Embryonic facial prominence (tissue), 1 donor: ENCODE results near the gene COL2A1.
A peak's percentile ranks its signal among the peaks of the same experiment; 100 is the strongest.
"Not testable (repeated sequence)": the region's sequence is repeated elsewhere in the genome, so short reads cannot be mapped to it uniquely, and the experiment has no call there.

Experiments
- DNase-seq: peaks from one replicate; pipeline ENCODE4 v3.0.0-alpha.2; 2016; ENCODE audit errors: extremely low spot score

COL2A1 gene

DNA sequence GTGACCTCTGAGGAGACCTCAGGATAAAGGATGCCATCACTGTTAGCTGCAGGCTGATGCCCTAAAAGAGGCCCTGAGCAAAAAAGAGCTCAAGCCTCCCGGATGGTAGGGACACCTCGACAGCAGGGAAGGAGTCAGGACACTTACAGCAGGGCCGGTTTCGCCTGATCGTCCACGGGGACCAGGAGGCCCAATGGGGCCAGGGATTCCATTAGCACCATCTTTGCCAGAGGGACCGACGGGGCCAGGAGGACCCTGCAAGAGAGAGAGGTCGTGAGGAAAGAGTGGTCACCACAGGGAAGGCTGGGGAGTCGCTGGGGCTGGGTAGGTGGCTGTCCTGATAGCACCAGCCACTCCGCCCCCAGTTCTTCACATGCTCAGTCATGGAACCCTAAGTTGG, 28.5 kb downstream of the COL2A1 start:
- DNase-seq: no peak

DNA sequence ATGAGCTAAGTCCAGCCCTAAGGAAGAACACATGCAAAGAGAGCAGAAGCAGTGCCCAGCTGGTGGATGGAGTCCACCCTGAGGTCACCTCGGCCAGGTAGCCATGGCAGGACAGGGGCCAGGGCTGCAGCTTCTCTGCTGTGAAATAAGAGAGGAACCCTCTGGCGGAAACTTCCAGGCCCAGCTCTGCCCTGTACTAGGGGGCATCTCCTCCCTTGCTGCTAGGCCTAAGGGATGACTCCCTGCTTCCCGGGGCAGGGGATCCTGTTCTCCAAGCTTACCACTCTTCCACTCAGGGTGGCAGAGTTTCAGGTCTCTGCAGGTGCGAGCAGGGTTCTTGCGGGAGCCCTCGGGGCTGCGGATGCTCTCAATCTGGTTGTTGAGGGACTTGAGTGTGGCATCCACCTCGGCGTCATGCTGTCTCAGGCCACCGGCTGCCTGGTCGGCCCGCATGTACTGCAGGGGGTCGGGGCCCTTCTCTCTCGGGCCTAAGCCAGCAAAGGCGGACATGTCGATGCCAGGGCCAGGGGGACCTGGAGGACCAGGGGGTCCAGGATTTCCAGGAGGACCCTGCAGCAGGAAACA, 29.1 kb downstream of the COL2A1 start:
- no peak for DNase-seq

DNA sequence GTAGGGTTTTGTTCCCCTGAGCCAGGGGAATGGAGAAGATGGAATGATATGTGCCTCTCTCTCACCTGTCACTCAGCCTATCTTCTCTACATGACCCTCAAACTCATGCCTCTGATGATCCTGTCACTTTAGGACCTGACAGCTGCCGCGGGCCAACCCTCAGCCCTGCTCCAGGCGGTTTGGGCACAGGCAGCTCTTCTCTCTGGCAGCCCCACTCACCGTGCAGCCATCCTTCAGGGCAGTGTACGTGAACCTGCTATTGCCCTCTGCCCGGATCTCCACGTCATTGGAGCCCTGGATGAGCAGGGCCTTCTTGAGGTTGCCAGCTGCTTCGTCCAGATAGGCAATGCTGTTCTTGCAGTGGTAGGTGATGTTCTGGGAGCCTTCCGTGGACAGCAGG, 30.4 kb downstream of the COL2A1 start:
- DNase-seq: no peak

DNA sequence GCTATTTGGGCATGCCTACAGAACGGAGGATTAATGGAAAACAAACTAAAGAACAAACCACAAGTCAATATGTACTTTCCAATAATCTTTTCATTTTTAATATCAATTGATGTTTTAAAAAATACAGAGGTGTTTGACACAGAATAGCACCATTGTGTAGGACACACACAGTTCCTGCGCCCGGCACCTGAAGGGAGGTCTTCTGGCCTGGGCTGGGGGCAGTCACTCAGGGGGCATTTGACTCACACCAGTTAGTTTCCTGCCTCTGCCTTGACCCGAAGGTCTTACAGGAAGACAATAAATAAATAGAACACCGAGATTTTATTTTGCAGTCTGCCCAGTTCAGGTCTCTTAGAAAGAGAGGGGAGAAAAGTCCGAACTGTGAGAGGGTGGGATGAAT, 31.4 kb downstream of the COL2A1 start:
- no peak for DNase-seq

DNA sequence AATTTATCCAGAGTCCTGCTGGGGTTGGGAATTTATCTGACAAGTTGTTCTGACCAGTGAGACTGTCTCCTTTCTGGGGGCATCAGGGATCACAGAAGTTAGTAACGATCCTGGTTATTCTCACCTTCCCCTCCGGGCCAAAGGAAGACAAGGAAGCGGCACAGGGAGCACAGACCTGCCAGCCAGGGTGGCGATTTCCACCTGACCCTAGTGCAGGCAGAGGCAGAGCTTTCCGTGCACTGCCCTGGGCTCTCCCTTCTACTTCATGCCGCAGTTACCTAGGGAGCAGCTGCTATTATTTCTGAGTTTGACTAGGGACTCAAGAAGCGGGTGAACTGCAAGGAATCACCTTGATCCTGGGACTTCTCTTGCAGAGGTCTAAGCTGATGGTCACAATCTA, 33.4 kb downstream of the COL2A1 start:
- no peak for DNase-seq

DNA sequence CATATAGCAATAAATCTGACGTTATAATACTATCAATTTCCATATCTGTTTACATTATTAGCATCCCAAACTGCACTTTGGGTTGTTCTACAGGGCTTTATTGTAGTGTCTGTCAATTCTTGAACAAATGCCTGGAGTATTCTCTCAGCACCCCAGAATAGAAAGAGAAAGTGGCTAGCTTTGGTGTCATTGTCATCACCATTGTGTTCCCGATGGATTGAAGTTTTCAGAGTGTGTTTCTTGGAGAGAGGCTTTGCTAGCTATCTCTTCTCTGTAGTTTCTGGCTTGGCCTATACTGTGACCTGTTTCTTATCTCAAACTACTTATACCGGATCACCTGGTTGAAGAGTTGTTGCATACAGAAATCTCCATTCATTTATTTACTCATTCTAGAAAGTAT, 34.4 kb downstream of the COL2A1 start:
- no peak for DNase-seq

DNA sequence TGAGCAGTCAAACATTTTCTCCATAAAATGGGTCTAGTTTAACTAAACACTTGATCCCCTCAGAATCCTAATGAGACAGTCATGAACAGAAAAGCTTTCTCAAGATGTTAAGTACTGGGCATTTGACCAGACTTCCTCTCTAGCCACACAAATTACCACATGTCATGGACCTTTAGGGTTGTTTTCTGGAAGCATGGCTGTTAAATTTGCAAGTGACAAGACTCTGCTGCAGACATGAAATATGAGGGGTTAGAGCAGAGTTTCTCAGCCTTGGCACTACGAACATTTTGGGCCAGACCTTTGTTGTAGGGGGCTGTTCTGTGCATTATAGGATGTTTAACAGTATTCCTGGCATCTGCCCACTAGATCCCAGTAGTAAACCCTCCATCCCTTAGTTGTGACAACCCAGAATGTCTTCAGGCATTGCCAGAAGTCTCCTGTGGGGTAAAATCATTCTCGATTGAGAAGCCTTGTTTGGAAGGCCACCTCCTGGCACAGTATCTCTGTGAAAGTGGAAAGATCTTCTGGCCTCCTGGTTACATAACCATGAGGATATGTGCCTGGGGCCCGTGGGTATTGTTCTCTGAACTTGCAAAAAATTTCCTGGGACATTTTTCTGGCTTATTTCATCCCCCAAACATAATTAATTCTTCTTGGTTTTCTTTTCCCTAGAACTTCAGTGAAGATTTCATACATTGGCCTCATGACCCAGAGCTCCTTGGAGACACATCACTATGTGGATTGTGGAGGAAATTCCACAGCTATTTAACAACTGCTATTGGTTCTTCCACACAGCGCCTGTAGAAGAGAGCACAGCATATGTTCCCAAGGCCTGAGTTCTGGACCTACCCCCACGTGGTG, 36.6 kb downstream of the COL2A1 start:
- no peak for DNase-seq

DNA sequence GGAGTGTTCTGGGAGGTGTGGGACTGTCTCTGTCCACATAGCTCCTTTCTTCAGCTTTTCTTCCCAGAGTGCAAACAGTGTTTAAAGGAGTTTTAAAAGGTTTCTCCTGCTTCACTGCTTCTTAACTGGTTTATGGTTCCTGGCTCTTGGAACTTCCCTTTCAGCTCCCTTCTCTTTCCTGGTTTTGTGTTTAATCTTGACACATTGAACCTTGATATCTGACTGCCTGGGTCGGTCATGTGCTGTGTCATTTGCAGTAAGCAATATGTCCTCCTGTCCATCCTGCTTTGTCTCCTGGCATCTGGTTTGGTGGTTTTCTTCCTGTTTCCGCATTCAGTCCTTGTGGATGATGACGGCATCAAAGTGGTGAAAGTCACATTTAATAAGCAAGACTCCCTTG, 38.7 kb downstream of the COL2A1 start:
- DNase-seq: no peak

DNA sequence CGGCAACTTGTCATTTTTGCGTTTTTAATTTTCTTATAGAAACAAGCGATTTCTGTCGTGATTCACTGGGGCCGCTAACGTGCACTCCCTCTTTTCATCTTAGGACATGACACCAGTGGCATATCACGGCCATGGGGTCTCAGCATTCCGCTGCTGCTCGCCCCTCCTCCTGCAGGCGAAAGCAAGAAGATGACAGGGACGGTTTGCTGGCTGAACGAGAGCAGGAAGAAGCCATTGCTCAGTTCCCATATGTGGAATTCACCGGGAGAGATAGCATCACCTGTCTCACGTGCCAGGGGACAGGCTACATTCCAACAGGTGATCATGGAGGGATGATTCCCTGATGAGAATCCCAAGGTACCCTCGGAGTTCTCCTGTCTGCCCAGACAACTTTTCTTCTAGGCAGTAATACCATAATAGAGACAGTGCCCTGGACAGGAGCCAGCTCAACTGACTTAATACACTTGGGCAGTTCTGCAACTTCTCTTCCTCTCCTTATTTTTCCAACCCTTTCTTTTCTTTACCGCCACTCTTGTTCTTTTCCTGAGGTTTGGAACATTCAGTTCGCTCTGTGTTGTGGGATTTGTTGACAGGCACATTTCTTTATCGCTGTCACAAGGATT, 40.1 kb downstream of the COL2A1 start:
- no peak for DNase-seq

DNA sequence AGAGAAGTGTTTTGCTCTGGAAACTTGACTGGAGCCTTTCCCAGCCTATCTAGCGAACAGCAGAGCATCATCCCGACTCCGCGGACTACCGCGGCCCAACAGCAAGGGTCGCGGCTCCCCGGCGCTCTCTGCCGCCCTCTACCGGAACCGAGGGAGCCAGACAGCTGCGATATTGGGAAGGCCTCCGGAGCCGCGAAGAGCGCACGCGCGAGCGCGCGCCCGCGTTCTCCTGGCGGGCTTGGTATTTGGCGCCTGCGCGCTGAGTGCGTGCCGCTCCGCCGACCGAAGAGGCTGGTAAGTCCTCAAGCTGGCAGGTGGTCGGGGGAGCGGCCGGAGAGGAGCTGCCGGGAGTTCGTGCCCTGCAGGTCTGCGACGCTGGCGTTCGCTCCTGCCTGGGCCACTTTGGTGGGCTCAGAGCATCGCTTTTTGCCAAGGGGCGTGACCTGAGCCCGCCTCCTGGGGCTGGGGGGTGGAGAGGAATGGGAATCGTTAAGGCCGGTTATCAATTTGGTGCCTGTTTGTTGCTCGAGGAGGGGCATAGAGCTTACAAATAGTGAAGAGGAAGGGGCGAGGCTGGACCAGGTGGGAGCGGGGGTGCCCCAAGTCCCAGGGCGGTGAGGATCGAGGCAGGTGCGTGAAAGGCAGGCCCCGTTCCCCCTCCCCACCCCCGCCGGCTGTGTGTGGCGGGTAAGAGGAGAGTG, 40.8 kb downstream of the COL2A1 start, which contains the start of gene TMEM106C:
TSS of gene TMEM106C (plus strand) at position 257 of the 701 bp plus-strand sequence. CDS start 641 bp downstream, outside the sequence.
- peak; percentile 87 for DNase-seq

DNA sequence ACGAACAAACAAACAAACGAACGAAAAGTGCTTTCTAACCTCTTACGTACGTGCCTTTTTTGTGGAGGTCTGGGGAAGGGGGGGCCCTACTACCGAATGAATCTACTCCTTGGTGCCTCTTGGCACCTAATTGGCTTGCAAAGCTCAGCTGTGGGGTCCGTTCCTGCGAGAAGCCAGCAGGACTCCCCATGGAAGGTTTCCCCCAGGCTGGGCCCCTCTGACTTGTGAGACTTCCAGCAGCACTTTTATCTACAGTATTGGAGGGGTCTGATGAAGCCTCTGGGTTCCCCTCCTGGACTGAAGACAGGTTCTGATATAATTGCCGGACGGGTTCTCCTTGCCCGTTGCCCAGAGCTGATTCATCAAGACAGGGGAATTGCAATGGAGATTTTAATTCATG, 42.1 kb downstream of the COL2A1 start:
- no peak for DNase-seq

DNA sequence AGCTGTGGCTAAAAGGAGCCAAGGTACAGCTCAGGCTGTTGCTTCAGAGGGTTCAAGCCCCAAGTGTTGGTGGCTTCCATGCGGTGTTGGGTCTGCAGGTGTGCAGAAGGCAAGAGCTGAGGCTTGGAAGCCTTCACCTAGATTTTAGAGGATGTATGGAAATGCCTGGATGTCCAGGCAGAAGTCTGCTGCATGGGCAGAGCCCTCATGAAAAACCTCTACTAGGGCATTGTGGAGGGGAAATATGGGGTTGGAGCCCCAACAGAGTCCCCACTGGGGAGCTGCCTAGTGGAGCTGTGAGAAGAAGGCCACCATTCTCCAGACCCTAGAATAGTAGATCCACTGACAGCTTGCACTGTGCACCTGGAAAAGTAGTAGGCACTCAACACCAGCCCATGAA, 46.6 kb downstream of the COL2A1 start:
- not testable (repeated sequence) for DNase-seq

DNA sequence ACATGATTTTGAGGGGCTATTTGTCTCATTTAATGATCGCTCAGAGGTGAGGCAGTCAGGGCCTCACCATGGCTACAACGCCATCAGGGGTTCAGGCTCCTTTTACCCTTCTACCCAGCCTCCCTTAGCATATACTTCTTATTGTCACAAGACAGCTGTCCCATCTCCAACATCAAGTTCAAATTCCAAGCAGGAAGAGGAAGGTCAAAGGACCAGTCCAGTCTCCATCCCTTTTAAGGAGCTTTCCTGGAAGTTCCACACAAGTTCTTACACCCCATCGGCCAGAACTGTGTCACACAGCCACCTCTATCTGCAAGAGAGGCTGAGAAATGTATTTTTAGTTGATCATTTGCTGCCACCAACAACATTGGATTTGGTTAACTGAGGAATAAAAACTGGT, 49.2 kb downstream of the COL2A1 start:
- DNase-seq: no peak

DNA sequence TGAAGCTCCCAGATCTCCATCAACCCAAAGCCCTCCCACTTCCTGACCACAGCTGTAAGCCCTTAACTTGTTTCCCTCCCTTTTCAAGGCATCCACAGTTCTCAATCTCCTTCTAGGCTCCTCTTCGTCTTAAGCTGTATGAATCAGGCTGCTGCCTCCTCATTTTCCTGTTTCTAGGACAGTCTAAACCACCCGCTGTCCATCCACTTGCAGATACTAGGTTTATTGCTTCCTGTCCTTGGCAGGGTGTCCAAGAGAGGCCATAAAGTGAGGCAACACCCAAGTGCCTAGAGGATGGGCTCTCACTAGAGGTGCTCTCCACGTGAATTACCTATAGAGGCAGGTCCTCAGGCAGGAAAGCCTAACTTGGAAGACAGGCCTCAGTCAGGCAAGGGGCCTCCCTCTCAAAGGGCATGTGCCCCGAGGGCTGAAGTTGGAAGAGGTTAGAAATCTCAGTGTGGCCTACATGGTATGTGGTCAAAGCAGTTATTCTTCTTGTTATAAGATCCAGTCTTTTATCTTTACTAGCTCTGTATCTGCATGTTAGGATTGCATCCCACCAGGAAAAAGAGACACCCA, 49.7 kb downstream of the COL2A1 start:
- DNase-seq: no peak

DNA sequence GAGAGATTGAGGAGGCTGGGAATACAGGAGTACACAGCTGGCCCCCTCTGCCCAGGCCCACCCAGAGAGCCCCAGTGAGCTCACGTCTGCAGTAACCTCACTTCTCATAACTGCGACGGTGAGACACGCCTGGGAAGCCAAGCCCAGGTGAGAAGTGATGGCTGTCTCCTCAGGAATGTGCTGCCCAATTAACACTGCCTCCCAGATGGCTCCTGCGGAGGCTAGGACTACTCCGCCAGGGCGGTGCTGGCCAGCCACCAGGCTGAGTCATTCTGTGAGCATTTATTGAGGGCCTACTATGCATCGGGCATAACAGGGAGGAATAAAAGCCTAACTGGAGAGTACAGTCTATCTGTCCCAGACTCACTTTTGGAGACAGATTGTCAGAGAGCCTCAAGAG, 50.2 kb downstream of the COL2A1 start:
- no peak for DNase-seq

DNA sequence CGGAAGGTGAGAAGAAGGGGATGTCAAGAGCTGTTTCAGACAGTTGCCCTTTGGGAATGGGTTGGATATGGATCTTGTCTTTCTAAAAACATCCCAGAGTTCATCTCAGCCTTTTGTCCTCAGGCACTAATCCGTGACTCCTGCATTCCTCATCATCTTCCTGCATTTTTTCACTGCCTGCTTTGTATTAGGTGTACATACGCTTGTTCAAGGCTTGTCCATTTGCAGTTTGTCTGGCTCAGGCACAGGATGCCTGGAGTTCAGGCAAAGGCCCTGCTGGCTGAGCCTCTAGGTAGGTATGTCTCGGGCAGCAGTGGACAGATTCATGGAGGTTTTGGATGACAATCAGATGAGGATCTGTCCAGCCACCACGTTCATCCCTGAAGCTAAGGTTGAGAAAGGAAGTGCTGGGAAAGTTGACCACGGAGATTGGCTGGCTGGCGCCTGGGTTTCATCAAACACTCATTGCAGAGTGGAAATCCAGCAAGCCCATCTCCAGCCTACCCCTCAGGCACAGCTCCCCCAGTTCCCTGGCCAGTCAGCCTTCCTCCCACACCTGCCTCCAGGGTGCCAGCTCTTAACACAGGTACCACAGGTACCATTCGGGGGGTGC, 53.3 kb downstream of the COL2A1 start:
- no peak for DNase-seq

DNA sequence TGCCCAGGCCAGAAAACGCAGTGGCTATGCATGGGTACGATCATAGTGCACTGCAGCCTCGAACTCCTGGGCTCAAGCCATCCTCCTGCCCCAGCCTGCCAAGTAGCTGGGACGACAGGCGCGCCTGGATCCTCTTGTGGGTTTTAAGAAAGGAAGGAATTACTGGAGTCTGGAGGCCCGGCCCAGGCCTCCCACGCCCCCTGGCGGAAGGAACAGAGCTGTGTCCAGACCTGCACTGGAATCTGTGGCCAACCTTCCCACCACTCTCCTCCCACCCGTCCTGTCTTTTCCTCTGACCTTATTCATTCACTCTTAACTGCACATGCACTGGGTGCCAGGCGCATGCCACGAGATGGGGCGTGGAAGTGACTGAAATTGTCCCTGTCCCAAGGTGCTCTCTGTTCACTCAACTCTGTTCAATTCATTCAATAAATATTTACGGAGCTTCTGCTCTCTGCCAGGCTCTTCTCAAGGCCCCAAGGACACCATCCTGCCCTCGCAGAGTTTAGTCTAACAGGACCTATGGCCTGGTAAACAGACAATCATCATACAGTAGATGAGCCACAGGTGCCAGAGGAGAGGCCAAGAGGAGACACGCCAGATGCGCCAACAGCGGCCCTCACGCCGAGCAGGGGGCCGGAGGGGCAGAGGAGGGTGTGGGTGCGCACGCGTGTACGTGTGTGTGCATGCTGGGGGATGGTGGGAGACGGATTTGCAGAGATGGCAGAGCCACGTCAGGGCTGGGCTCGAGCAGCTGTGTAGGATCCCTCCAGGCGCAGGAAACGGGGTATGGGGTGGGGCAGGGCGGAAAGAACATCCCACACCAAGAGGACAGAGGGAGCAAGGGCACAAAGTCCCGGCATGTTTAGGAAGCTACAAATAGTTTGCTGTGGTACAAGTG, 54.6 kb downstream of the COL2A1 start:
- no peak for DNase-seq

DNA sequence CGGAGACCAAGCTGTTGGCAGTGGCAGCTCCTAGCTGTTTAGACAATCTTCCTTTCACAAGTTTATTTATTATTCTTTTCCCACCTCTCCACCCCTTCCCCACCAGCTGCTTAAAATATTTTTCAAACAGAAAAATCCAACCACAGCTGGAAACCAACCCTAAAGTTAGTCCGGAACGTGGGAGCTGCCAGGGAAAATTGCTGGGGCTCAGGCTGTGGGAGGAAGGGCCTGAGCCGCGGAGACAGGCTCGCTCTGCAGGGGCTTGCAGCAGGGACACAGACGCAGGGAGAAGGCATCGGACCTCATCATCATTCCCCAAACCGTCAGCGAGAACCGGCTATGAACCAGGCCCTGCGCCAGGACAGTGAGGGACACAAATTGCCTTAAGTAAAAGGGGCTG, 56.9 kb downstream of the COL2A1 start:
- DNase-seq: no peak

DNA sequence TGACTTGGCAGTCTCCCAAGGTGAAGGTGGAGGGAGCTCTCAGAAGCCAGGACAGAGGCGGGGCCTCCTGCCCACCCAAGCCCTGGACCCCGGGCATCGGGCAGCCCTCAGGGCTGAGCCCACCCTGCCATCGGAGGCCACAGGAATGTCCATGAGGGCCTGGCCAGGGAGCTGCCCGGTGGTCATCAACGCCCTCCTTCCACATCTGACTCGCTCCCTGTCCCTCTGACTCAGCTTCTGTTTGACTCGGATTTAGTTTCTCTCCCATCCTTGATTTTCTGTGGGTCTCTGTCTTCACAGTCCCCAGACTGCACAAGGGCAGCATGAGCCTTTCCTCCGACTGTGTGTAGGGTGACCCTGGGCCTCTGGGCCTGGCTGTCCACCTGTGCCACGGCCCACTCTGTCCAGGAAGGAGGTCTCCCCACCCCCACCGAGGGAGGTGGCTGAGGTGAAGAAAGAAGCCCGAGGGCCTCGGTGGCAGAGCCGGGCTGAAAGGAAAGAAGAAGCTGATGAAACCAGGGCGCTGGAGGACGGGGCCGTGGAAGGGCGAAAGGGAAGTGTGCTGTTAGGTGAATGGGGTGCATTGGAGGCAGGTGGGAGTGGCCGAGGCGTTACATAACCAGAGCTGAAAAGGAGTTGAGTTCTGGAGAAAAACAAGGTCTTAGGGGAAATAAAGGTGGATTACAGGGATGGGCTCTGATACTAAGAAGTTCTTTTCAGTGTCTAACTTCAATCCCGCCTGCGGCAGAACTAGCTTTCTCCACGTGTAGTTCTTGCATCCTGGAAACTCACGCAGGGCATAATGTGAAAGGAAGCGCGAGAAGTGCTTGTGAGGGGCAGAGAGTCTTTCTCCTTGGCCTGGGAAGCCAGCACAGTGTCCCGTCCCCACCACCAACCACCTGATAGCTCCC, 57.6 kb downstream of the COL2A1 start:
- no peak for DNase-seq
